ENCODE results near the gene C11orf97.

DNA sequence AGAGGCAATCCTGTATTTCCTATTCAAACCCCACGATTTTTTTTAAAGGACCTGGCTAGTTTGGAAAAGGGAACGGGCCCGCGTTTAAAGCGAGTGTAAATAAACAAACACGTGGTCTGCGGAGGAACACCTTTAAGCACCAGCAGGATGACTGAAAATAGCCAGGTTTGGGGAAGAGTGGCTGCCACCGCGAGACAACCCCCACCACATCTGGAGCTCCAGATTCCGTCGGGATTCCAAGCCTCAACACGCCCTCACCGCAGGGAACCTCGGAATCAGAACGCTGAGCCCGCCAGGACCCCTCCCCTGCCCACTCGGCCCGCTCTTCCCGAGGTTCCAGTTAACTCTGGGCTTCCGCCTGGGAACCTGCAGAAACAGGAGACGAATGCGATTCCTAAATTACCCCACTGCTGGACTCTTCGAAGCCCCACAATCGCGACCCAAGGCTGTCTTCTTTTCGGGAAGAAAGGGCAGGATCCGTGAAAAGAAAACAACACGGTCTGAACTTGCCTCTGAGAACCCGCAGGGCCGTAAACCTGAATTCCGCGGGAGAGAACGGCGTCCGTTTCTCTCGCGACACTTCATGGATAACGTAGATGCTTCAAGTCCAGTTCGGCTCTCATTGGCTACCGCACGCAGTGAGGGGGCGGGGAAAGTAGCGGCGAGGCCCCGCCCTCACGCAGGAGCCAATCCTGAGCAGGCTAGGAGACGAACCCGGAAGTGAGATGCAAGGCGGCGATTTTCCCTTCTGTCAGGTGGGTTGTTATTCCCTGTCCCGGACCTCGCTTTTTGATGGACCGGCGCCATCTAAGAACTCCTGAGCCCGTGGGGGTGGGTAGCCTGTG is 18.8 kb upstream of the C11orf97 start, which contains the start of the genes ANKRD49 and MRE11:
- peak; percentile 40 for TF ChIP-seq POLR2AphosphoS5 (IDR thresholded peaks at IDR 0.05; ENCODE audit: insufficient read depth, low read depth, low read length)
- TF ChIP-seq, protein P1, sequence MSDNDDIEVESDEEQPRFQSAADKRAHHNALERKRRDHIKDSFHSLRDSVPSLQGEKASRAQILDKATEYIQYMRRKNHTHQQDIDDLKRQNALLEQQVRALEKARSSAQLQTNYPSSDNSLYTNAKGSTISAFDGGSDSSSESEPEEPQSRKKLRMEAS (IDR thresholded peaks at IDR 0.05; ENCODE audit: insufficient read depth, insufficient read length), result peak; percentile 72
